HepG2 (cell line): ENCODE results near the gene HDLBP. TPM values are rescaled to one million over a fixed set of nuclear protein-coding genes. Genes with fewer than 3 reads are reported as not detected.
A peak's percentile ranks its signal among the peaks of the same experiment; 100 is the strongest.

ENCODE experiments used
- CHD2 ChIP-seq: IDR thresholded peaks from 2 replicates; pipeline ENCODE4 v1.6.1; 2011; ENCODE audit warnings: low read depth, low read length, improper control_type of control experiment
- HES4 ChIP-seq: sonication (generic); formaldehyde crosslinking; IDR thresholded peaks from 2 replicates; pipeline ENCODE4 v1.9.0; 2021; ENCODE audit warnings: mild to moderate bottlenecking, missing genetic modification reagents, borderline replicate concordance
- HOXD1 ChIP-seq: sonication (generic); formaldehyde crosslinking; IDR thresholded peaks from 2 replicates; pipeline ENCODE4 v1.5.0; 2020; ENCODE audit warnings: missing genetic modification reagents
- MED13 ChIP-seq: sonication (generic); formaldehyde crosslinking; IDR thresholded peaks from 2 replicates; pipeline ENCODE4 v1.5.0; 2020; ENCODE audit warnings: missing genetic modification reagents
- NFE2 ChIP-seq: sonication (generic); formaldehyde crosslinking; IDR thresholded peaks from 2 replicates; pipeline ENCODE4 v1.4.0; 2020; ENCODE audit warnings: missing genetic modification reagents
- POLR2G ChIP-seq: fragments of 200-400 bp; formaldehyde crosslinking; IDR thresholded peaks from 2 replicates; pipeline ENCODE4 v1.6.1; 2018; ENCODE audit warnings: mild to moderate bottlenecking, low read depth, low read length, moderate library complexity
- SAFB2 ChIP-seq: sonication (generic); formaldehyde crosslinking; IDR thresholded peaks from 2 replicates; pipeline ENCODE4 v1.5.1; 2020; ENCODE audit warnings: missing genetic modification reagents, low read depth, mild to moderate bottlenecking, borderline replicate concordance
- SP4 ChIP-seq: sonication (generic); formaldehyde crosslinking; IDR thresholded peaks from 2 replicates; pipeline ENCODE4 v1.8.1; 2023; ENCODE audit warnings: mild to moderate bottlenecking, missing genetic modification reagents
- ZNF121 ChIP-seq: sonication (generic); formaldehyde crosslinking; IDR thresholded peaks from 2 replicates; pipeline ENCODE4 v1.5.0; 2020; ENCODE audit warnings: mild to moderate bottlenecking, missing genetic modification reagents
- ZNF782 ChIP-seq: sonication (generic); formaldehyde crosslinking; IDR thresholded peaks from 2 replicates; pipeline ENCODE4 v1.4.0; 2020; ENCODE audit warnings: missing genetic modification reagents, mild to moderate bottlenecking, borderline replicate concordance
- polyA plus RNA-seq, 8 experiments: library from polyadenylated mRNA; depleted of rRNA in 3 of 8; stranded (reverse) in 7 of 8; unstranded in 1 of 8; fragments of >200 nt; fragmentation: Illumina TruSeq in 4 of 8; extraction: Trizol in 4 of 8; gene quantifications; 2 replicates each; pipeline versions ENCODE4 v1.2.1 to v1.2.3, GENCODE V29; 2011 to 2016; ENCODE audit warnings: low read depth in 4 of 8, missing spikeins in 1 of 8, mixed read lengths in 1 of 8; ENCODE audit not compliant: insufficient read depth in 1 of 8
- total RNA-seq, 5 experiments: library from RNA; depleted of rRNA; stranded (reverse); fragments of >200 nt; fragmentation: Illumina TruSeq; extraction: Trizol; gene quantifications; 2 replicates each; pipeline ENCODE4 v1.2.3, GENCODE V29; 2016; ENCODE audit warnings: low read depth in 1 of 5
- TF ChIP-seq, protein P1 (sequence below): sonication (generic); formaldehyde crosslinking; IDR thresholded peaks from 2 replicates; pipeline ENCODE4; 2020; ENCODE audit warnings: missing genetic modification reagents, mild to moderate bottlenecking, borderline replicate concordance
- TF ChIP-seq, protein P2 (sequence below): sonication (generic); formaldehyde crosslinking; IDR thresholded peaks from 2 replicates; pipeline ENCODE4 v1.8.0; 2022; ENCODE audit warnings: missing genetic modification reagents, mild to moderate bottlenecking, inconsistent platforms, borderline replicate concordance
- TF ChIP-seq, protein P3 (sequence below): sonication (generic); formaldehyde crosslinking; IDR thresholded peaks from 2 replicates; pipeline ENCODE4 v1.5.1; 2020; ENCODE audit warnings: missing genetic modification reagents, mild to moderate bottlenecking, borderline replicate concordance
- TF ChIP-seq, protein P4 (sequence below): sonication (generic); formaldehyde crosslinking; IDR thresholded peaks from 2 replicates; pipeline ENCODE4 v1.5.1; 2020; ENCODE audit warnings: missing genetic modification reagents, mild to moderate bottlenecking, borderline replicate concordance
- TF ChIP-seq, protein P5 (sequence below): sonication (generic); formaldehyde crosslinking; IDR thresholded peaks from 2 replicates; pipeline ENCODE4 v1.4.0; 2020; ENCODE audit warnings: missing genetic modification reagents

Gene HDLBP
- total and polyA plus RNA-seq, 2 of the 13 experiments (the other 11 are each of a cell fraction or from before 2014, with no cell fraction given) = 464 to 707 TPM

DNA sequence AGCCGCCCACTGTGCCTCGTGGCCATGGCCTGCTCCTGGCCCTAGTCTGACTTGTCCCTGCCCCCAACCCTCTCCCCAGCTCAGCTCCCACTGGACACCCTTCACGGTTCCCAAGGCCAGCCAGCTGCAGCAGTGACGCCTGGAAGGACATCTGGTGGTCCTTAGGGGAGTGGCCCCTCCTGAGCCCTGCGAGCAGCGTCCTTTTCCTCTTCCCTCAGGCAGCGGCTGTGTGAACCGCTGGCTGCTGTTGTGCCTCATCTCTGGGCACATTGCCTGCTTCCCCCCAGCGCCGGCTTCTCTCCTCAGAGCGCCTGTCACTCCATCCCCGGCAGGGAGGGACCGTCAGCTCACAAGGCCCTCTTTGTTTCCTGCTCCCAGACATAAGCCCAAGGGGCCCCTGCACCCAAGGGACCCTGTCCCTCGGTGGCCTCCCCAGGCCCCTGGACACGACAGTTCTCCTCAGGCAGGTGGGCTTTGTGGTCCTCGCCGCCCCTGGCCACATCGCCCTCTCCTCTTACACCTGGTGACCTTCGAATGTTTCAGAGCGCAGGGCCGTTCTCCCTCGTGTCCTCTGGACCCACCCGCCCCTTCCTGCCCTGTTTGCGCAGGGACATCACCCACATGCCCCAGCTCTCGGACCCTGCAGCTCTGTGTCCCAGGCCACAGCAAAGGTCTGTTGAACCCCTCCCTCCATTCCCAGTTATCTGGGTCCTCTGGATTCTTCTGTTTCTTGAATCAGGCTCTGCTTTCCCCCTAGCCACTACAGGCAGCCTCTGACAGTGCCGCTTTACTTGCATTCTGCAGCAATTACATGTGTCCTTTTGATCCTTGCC is 91.2 kb downstream of the HDLBP start (continued):
- TF ChIP-seq POLR2G (peak; percentile 67), MED13 (peak; percentile 74), SAFB2 (CRISPR knock-in tag) (peak; percentile 83; the same call in 1 of the 2 replicates), NFE2 (CRISPR knock-in tag) (no peak), SP4 (CRISPR knock-in tag) (no peak), CHD2 (no peak), HOXD1 (CRISPR knock-in tag) (peak; percentile 54; the same call in 1 of the 2 replicates), ZNF121 (CRISPR knock-in tag) (0 out of 2 replicates have a peak, but pooled peaks have one; percentile 5), HES4 (CRISPR knock-in tag) (no peak), ZNF782 (CRISPR knock-in tag) (no peak; the same call in 1 of the 2 replicates)
- TF ChIP-seq, protein P1, sequence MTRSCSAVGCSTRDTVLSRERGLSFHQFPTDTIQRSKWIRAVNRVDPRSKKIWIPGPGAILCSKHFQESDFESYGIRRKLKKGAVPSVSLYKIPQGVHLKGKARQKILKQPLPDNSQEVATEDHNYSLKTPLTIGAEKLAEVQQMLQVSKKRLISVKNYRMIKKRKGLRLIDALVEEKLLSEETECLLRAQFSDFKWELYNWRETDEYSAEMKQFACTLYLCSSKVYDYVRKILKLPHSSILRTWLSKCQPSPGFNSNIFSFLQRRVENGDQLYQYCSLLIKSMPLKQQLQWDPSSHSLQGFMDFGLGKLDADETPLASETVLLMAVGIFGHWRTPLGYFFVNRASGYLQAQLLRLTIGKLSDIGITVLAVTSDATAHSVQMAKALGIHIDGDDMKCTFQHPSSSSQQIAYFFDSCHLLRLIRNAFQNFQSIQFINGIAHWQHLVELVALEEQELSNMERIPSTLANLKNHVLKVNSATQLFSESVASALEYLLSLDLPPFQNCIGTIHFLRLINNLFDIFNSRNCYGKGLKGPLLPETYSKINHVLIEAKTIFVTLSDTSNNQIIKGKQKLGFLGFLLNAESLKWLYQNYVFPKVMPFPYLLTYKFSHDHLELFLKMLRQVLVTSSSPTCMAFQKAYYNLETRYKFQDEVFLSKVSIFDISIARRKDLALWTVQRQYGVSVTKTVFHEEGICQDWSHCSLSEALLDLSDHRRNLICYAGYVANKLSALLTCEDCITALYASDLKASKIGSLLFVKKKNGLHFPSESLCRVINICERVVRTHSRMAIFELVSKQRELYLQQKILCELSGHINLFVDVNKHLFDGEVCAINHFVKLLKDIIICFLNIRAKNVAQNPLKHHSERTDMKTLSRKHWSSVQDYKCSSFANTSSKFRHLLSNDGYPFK (CRISPR knock-in tag) = peak; percentile 64; the same call in 1 of the 2 replicates
- TF ChIP-seq, protein P2, sequence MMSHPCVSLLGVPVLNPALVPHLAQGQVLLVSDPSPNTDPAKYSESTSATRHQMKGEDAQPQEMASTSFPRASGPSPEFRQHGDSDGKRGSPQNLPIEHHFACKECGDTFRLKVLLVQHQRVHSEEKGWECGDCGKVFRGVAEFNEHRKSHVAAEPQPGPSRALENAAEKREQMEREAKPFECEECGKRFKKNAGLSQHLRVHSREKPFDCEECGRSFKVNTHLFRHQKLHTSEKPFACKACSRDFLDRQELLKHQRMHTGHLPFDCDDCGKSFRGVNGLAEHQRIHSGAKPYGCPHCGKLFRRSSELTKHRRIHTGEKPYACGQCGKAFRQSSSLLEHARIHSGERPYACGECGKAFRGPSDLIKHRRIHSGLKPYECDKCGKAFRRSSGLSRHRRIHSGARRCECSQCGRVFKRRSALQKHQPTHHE (CRISPR knock-in tag) = no peak
- TF ChIP-seq, protein P3, sequence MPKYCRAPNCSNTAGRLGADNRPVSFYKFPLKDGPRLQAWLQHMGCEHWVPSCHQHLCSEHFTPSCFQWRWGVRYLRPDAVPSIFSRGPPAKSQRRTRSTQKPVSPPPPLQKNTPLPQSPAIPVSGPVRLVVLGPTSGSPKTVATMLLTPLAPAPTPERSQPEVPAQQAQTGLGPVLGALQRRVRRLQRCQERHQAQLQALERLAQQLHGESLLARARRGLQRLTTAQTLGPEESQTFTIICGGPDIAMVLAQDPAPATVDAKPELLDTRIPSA (CRISPR knock-in tag) = no peak
- TF ChIP-seq, protein P4, sequence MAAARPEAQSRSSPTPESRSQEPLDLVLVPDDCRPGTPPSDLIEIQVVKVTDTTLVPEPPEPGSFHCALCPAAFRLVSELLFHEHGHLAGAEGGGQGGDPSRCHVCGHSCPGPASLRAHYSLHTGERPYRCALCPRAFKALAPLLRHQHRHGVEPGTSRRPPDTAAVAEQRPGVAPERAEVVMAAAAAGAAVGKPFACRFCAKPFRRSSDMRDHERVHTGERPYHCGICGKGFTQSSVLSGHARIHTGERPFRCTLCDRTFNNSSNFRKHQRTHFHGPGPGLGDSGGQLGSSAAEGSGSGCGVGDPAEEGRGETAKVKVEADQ (CRISPR knock-in tag) = 0 out of 2 replicates have a peak, but pooled peaks have one; percentile 40
- TF ChIP-seq, protein P5, sequence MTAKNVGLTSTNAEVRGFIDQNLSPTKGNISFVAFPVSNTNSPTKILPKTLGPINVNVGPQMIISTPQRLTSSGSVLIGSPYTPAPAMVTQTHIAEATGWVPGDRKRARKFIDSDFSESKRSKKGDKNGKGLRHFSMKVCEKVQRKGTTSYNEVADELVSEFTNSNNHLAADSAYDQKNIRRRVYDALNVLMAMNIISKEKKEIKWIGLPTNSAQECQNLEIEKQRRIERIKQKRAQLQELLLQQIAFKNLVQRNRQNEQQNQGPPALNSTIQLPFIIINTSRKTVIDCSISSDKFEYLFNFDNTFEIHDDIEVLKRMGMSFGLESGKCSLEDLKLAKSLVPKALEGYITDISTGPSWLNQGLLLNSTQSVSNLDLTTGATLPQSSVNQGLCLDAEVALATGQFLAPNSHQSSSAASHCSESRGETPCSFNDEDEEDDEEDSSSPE (CRISPR knock-in tag) = peak; percentile 73; the same call in 1 of the 2 replicates
